Activated CD4-positive, CD25-positive, alpha-beta regulatory T cell treated with anti-CD3 and anti-CD28 coated beads, Interleukin-2, amount 50 U/mL, for 16 hours (primary cell): ENCODE results near the gene ALLC.

Experiments used
- DNase-seq: peaks from one replicate; pipeline ENCODE4 v3.0.0-alpha.2; 2020; ENCODE audit warnings: low read depth, low spot score

The ALLC gene

GRCh38 chr2:3749201-3749600 is 91.2 kb downstream of the ALLC start:
- no peak for DNase-seq

DNA sequence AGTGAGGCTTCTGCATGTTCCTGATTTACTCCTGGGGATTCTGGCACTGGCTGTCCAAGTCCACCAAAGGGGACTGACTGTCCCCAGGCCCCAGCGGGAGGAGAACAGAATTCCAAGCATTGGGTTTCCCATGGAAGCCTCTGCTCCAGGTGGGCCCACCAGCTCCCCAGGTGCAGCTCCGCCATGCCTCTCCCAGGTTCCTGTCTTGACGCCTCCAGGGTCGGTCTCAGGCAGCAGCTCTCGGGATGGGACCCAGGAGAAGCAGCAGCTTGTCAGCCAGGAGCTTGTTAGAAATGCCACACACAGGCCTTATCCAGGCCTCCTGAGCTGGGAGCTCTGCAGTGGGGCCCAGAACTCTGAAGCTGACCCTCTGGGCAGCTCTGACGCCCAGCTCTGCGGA is 93.3 kb downstream of the ALLC start:
- no peak for DNase-seq

GRCh38 chr2:3751806-3752205 is 93.8 kb downstream of the ALLC start:
- no peak for DNase-seq
